SK-N-SH (cell line): Measurements from ENCODE around the gene SFXN5. TPM values are rescaled to one million over a fixed set of nuclear protein-coding genes. Genes with fewer than 3 reads are reported as not detected.

ENCODE experiments used
- CTCF ChIA-PET: fragments of 300-600, 350-600 bp; formaldehyde crosslinking; extraction: SDS; loops from one replicate; lab custom pipeline; 2021; lab: Yijun Ruan, JAX
- POLR2A ChIA-PET: fragments of 350-600 bp; sonication (Branson Sonifier 250); formaldehyde crosslinking; extraction: SDS; loops from one replicate; lab custom pipeline; 2020; ENCODE audit warnings: antibody characterized with exemption, inconsistent platforms; lab: Yijun Ruan, JAX
- DNase-seq: peaks from one replicate; pipeline ENCODE4 v3.0.0; 2012
- H2AFZ ChIP-seq: fragments of 200-600 bp; sonication (generic); 2 replicates; pipeline ENCODE4 v1.8.1; 2016; ENCODE audit warnings: antibody characterized with exemption, mild to moderate bottlenecking, low read depth
- H3F3A ChIP-seq: fragments of 200-600 bp; sonication (generic); replicated peaks from 2 replicates; pipeline ENCODE3; 2016; ENCODE audit warnings: antibody characterized with exemption, mild to moderate bottlenecking; ENCODE audit not compliant: insufficient read depth
- H3K27ac ChIP-seq, 2 experiments: fragments of 200-500 bp in 1 of 2; fragments of 200-600 bp in 1 of 2; sonication (Bioruptor generic) in 1 of 2; sonication (generic), shearing (Covaris generic) in 1 of 2; 2 replicates each; pipeline versions ENCODE4 v1.5.1 to v1.6.1; 2014 to 2016; ENCODE audit warnings: low read depth in 2 of 2, inconsistent platforms in 1 of 2, low read length in 1 of 2, mild to moderate bottlenecking in 1 of 2, mixed read lengths in 1 of 2
- H3K27me3 ChIP-seq: fragments of 200-600 bp; sonication (generic), shearing (Covaris generic); 2 replicates; pipeline ENCODE4 v1.6.1; 2016; ENCODE audit warnings: mixed run types; ENCODE audit not compliant: insufficient read depth
- H3K36me3 ChIP-seq, 2 experiments: fragments of 200-500 bp in 1 of 2; fragments of 200-600 bp in 1 of 2; sonication (Bioruptor generic) in 1 of 2; sonication (generic) in 1 of 2; replicated peaks in 1 of 2; 2 replicates each; pipeline versions ENCODE3 to v1.5.1; 2014 to 2016; ENCODE audit warnings: low read length in 1 of 2, mild to moderate bottlenecking in 1 of 2; ENCODE audit not compliant: insufficient read depth in 2 of 2, control insufficient read depth in 1 of 2
- H3K4me1 ChIP-seq, 2 experiments: fragments of 200-500 bp in 1 of 2; fragments of 200-600 bp in 1 of 2; sonication (Bioruptor generic) in 1 of 2; sonication (generic), shearing (Covaris generic) in 1 of 2; 2 replicates each; pipeline versions ENCODE4 v1.5.1 to v1.6.1; 2014 to 2016; ENCODE audit warnings: low read depth in 1 of 2, low read length in 1 of 2, mixed run types in 1 of 2; ENCODE audit not compliant: insufficient read depth in 2 of 2, control insufficient read depth in 1 of 2
- H3K4me2 ChIP-seq: fragments of 200-600 bp; sonication (generic), shearing (Covaris generic); 2 replicates; pipeline ENCODE4 v1.6.1; 2017; ENCODE audit warnings: mixed run types
- H3K4me3 ChIP-seq, 2 experiments: fragments of 200-500 bp in 1 of 2; fragments of 200-600 bp in 1 of 2; sonication (Bioruptor generic) in 1 of 2; sonication (generic), shearing (Covaris generic) in 1 of 2; 2 replicates each; pipeline versions ENCODE4 v1.5.1 to v1.8.1; 2014 to 2016; ENCODE audit warnings: low read depth in 2 of 2, inconsistent platforms in 1 of 2, low read length in 1 of 2, mild to moderate bottlenecking in 1 of 2, mixed read lengths in 1 of 2, moderate library complexity in 1 of 2
- H3K79me2 ChIP-seq: fragments of 200-600 bp; sonication (generic); 2 replicates; pipeline ENCODE4 v1.8.1; 2017; ENCODE audit warnings: mild to moderate bottlenecking; ENCODE audit not compliant: insufficient read depth
- H3K9ac ChIP-seq: fragments of 200-600 bp; sonication (generic); 2 replicates; pipeline ENCODE4 v1.6.1; 2017; ENCODE audit warnings: mixed run types
- H3K9me2 ChIP-seq: fragments of 200-600 bp; sonication (generic); 2 replicates; pipeline ENCODE4 v1.6.1; 2017; ENCODE audit warnings: mixed run types
- H3K9me3 ChIP-seq: fragments of 200-600 bp; sonication (generic); 2 replicates; pipeline ENCODE4 v1.6.1; 2017; ENCODE audit warnings: mixed run types, mild to moderate bottlenecking, moderate library complexity
- H4K20me1 ChIP-seq: fragments of 200-600 bp; sonication (generic); 2 replicates; pipeline ENCODE4 v1.6.1; 2017; ENCODE audit warnings: mild to moderate bottlenecking, mixed run types; ENCODE audit not compliant: insufficient read depth
- CHD2 ChIP-seq: fragments of 150-350 bp; IDR thresholded peaks from 2 replicates; pipeline ENCODE4 v1.6.1; 2018; ENCODE audit warnings: low read length; ENCODE audit not compliant: partially characterized antibody
- ELF1 ChIP-seq: IDR thresholded peaks from 2 replicates; pipeline ENCODE4 v1.4.0; 2012
- EZH2phosphoT487 ChIP-seq: fragments of 200-600 bp; sonication (generic); IDR thresholded peaks from 2 replicates; pipeline ENCODE4 v1.6.1; 2017; ENCODE audit warnings: low read depth, mixed run types, mild to moderate bottlenecking, antibody characterized with exemption, moderate library complexity, borderline replicate concordance
- FOSL2 ChIP-seq: IDR thresholded peaks from 2 replicates; pipeline ENCODE4 v1.4.0; 2012; ENCODE audit warnings: low read depth, mild to moderate bottlenecking, moderate library complexity, borderline replicate concordance
- GABPA ChIP-seq: IDR thresholded peaks from 2 replicates; pipeline ENCODE4 v1.4.0; 2012; ENCODE audit warnings: low read depth, mild to moderate bottlenecking
- GATA2 ChIP-seq: sonication (generic); formaldehyde crosslinking; IDR thresholded peaks from 2 replicates; pipeline ENCODE4 v1.5.0; 2020; ENCODE audit warnings: mild to moderate bottlenecking, missing genetic modification reagents
- IRF3 ChIP-seq: fragments of 150-350 bp; IDR thresholded peaks from 2 replicates; pipeline ENCODE4 v1.6.1; 2016; ENCODE audit warnings: mild to moderate bottlenecking, low read depth, low read length
- MEF2A ChIP-seq: IDR thresholded peaks from 2 replicates; pipeline ENCODE4 v1.4.0; 2012; ENCODE audit warnings: low read depth, borderline replicate concordance
- MXI1 ChIP-seq: IDR thresholded peaks from 2 replicates; pipeline ENCODE4 v1.6.1; 2012; ENCODE audit warnings: mild to moderate bottlenecking, low read depth, low read length, improper control_type of control experiment
- NRF1 ChIP-seq: IDR thresholded peaks from 2 replicates; pipeline ENCODE4 v1.6.1; 2012; ENCODE audit warnings: low read depth, mild to moderate bottlenecking, low read length
- RCOR1 ChIP-seq: fragments of 150-350 bp; IDR thresholded peaks from 2 replicates; pipeline ENCODE4 v1.6.1; 2017; ENCODE audit warnings: antibody characterized with exemption, low read length
- RFX5 ChIP-seq: IDR thresholded peaks from 2 replicates; pipeline ENCODE4 v1.6.1; 2012; ENCODE audit warnings: mild to moderate bottlenecking, improper control_type of control experiment, low read length
- RXRA ChIP-seq: IDR thresholded peaks from 2 replicates; pipeline ENCODE4 v1.4.0; 2012; ENCODE audit warnings: low read depth, mild to moderate bottlenecking, borderline replicate concordance
- SIN3A ChIP-seq: IDR thresholded peaks from 2 replicates; pipeline ENCODE4 v1.6.1; 2012; ENCODE audit warnings: low read depth, mild to moderate bottlenecking, low read length, moderate library complexity, borderline replicate concordance
- TEAD4 ChIP-seq: IDR thresholded peaks from 2 replicates; pipeline ENCODE4 v1.4.0; 2012; ENCODE audit warnings: mild to moderate bottlenecking, borderline replicate concordance; ENCODE audit not compliant: insufficient read depth
- YY1 ChIP-seq: IDR thresholded peaks from 2 replicates; pipeline ENCODE4 v1.4.0; 2012; ENCODE audit warnings: low read depth, mild to moderate bottlenecking
- ZBTB33 ChIP-seq: IDR thresholded peaks from 2 replicates; pipeline ENCODE4 v1.4.0; 2012; ENCODE audit warnings: low read depth, borderline replicate concordance
- WGBS: methylation state at CpG from one replicate; pipeline ENCODE4 v1.1.6; 2017; ENCODE audit warnings: low lambda C conversion rate; 5-methylcytosine and 5-hydroxymethylcytosine counted together
- polyA plus RNA-seq, 3 experiments: library from polyadenylated mRNA; depleted of rRNA; stranded (reverse); fragments of >200 nt; gene quantifications; 2 replicates each; pipeline ENCODE4 v1.2.3, GENCODE V29; 2012
- TF ChIP-seq, protein P1 (sequence below): IDR thresholded peaks from 2 replicates; pipeline ENCODE4 v1.4.0; 2012; ENCODE audit warnings: low read depth, borderline replicate concordance
- TF ChIP-seq, protein P2 (sequence below): IDR thresholded peaks from 2 replicates; pipeline ENCODE4; 2012
- TF ChIP-seq, protein P3 (sequence below): IDR thresholded peaks from 2 replicates; pipeline ENCODE4 v1.4.0; 2012; ENCODE audit warnings: low read depth

Gene SFXN5
- polyA plus RNA-seq, 1 of the 3 experiments (the other 2 are of a cell fraction), result 9.9 TPM

DNA sequence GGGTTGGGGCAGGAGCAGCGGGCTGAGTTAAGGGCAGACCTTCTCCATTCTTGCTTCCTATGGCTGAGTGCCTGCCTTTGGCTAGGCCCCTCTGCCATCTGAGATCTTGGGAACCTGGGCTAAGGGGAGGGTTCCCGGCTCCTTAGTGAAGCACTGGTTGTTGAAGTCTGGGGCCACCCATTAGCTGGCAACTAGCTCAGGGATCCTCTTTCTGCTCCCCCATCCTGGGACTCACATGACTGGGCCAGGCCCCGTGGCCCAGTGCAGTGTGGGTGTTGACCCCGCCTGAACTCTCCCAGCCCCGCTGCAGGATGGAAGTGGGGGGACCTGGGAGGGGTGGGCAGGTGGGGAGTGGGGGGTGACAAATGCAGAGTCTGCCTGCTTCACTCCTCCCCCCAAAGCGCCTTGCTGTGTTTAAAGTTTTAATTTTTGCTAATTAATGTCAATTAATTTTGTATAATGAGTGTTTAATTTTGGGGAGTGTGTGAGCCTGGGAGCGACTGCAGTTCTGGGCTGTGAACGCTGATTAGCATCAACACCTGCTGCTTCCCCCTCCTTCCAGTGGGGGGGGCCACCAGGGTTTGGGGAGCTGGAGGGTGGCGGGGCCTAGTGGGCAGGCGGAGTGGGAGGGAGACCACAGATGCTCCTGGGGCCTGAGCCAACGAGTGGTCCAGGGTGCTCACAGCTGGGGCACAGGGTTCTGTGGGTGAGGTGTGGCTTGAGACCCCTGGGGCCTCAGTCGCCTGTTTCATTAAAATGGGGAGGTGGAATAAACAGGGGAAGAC is 99.0 kb downstream of the SFXN5 start (continued):
- TF ChIP-seq ZBTB33 (no peak), GABPA (no peak)

DNA sequence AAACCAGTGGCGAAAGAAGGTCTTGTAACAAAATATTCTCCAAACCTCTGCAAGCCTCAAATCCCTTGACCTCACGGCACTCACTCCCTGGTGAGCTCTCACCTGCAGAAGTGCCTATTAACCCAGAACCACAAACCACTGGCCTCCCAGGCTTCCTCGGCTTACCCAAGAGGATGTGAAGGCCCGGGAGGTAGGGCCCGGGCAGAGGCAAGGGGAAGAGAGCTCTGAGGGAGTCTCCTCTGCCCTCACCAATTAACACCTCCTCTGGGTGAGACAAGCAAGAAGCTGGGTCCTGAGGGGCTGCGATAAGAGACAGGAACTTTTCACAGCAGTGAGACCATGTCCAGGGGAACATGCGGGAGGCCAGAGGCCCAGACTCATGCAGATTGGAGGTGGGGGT is 100.5 kb downstream of the SFXN5 start:
- POLR2A ChIA-PET, result no interaction called here
- no peaks in the 10 kb centered on the region for H3K9me3 ChIP-seq
- no peaks in the 10 kb centered on the region for H3K27me3 ChIP-seq
- no peaks in the 10 kb centered on the region for H3K79me2 ChIP-seq
- H2AFZ ChIP-seq, result no peak overlapping the region
- H3K9me2 ChIP-seq, result no peaks in the 10 kb centered on the region
- WGBS, result 93% methylated on average over 6 of the region's 7 CpGs
- no peak for DNase-seq
- H4K20me1 ChIP-seq, result no peaks in the 10 kb centered on the region
- H3K4me2 ChIP-seq, result no peak overlapping the region
- H3K36me3 ChIP-seq, result peaks cover 0 to 3% of the 10 kb centered on the region in 2 experiments
- H3K27ac ChIP-seq, result no peak overlapping the region
- peaks cover 0 to 15% of the 10 kb centered on the region in 2 experiments; a peak in 1 of 4 replicates for H3K4me1 ChIP-seq
- H3F3A ChIP-seq, result no peaks in the 10 kb centered on the region
- no peak overlapping the region for H3K4me3 ChIP-seq
- H3K9ac ChIP-seq, result no peak overlapping the region
- no peak for TF ChIP-seq EZH2phosphoT487
- TF ChIP-seq, protein P1, sequence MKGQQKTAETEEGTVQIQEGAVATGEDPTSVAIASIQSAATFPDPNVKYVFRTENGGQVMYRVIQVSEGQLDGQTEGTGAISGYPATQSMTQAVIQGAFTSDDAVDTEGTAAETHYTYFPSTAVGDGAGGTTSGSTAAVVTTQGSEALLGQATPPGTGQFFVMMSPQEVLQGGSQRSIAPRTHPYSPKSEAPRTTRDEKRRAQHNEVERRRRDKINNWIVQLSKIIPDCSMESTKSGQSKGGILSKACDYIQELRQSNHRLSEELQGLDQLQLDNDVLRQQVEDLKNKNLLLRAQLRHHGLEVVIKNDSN, result no peak
- TF ChIP-seq GATA2 (CRISPR knock-in tag), result no peak
- TF ChIP-seq, protein P2, sequence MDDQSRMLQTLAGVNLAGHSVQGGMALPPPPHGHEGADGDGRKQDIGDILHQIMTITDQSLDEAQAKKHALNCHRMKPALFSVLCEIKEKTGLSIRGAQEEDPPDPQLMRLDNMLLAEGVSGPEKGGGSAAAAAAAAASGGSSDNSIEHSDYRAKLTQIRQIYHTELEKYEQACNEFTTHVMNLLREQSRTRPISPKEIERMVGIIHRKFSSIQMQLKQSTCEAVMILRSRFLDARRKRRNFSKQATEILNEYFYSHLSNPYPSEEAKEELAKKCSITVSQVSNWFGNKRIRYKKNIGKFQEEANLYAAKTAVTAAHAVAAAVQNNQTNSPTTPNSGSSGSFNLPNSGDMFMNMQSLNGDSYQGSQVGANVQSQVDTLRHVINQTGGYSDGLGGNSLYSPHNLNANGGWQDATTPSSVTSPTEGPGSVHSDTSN, result no peak
- TF ChIP-seq MXI1, result no peak
- TF ChIP-seq IRF3, result no peak
- TF ChIP-seq, protein P3, sequence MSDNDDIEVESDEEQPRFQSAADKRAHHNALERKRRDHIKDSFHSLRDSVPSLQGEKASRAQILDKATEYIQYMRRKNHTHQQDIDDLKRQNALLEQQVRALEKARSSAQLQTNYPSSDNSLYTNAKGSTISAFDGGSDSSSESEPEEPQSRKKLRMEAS, result no peak
- TF ChIP-seq RXRA, result no peak
- TF ChIP-seq FOSL2, result no peak
- TF ChIP-seq CHD2, result no peak
- TF ChIP-seq NRF1, result no peak
- TF ChIP-seq MEF2A, result no peak
- no peak for TF ChIP-seq TEAD4
- TF ChIP-seq YY1, result no peak
- no peak for TF ChIP-seq ELF1
- TF ChIP-seq ZBTB33, result no peak
- TF ChIP-seq SIN3A, result no peak
- no peak for TF ChIP-seq RCOR1
- TF ChIP-seq RFX5, result no peak
- TF ChIP-seq, all 33 proteins: peak for 0
- CTCF ChIA-PET, result interaction anchor here (1.5 to 4.1 kb wide), 3 partner anchors 8 to 78 kb away, joined by 4 to 33 read pairs (median 18); no protein-coding TSS in a partner anchor
